IPS-18c (cell line): ENCODE data around the gene LIMK1.

Experiments
- H3K4me3 ChIP-seq: 2 replicates; pipeline ENCODE4 v1.7.0; 2013; ENCODE audit warnings: low read depth, mild to moderate bottlenecking, low read length, moderate library complexity; ENCODE audit not compliant: insufficient read depth
- H3K9me3 ChIP-seq: one replicate; pipeline ENCODE4 v1.6.1; 2013; ENCODE audit warnings: mild to moderate bottlenecking, low read length, moderate library complexity; ENCODE audit not compliant: control insufficient read depth, insufficient read depth

Gene LIMK1

DNA sequence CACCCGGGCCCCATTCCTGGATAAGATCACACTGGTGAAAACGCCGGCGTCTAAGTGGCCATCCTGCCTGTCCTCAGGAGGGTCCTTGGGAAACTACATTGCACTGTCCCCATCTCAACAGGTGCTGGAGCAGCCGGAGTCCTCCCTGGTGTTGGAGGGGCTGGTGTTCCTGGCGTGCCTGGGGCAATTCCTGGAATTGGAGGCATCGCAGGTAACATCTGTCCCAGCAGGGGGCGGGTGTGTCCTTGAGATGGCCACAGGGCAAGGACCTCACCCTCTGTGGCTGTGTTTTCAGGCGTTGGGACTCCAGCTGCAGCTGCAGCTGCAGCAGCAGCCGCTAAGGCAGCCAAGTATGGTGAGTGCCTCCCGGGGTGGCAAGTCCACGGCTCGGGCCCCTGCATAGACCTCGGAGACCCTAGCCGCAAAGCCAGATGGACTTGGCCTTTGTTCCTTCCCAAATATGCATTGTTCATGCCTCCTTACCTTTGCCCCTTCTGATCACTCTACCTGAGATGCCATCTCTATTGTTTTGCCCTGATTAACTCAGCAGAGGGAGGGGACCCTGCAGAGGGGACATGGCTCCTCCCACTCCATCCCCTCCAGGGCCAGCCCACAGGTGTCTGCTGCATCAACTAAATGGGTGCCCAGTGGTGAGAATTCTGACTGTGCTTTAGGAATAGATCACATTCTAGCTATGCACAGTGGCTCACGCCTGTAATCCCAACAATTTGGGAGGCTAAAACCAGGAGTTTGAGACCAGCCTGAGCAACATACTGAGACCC, 31.8 kb upstream of the LIMK1 start:
- no peak overlapping the region for H3K4me3 ChIP-seq
- no peaks in the 10 kb centered on the region for H3K9me3 ChIP-seq

GRCh38 chr7:74052628-74053027, 31.0 kb upstream of the LIMK1 start:
- Histone ChIP-seq H3K4me3 (no peak overlapping the region), H3K9me3 (no peaks in the 10 kb centered on the region)

DNA sequence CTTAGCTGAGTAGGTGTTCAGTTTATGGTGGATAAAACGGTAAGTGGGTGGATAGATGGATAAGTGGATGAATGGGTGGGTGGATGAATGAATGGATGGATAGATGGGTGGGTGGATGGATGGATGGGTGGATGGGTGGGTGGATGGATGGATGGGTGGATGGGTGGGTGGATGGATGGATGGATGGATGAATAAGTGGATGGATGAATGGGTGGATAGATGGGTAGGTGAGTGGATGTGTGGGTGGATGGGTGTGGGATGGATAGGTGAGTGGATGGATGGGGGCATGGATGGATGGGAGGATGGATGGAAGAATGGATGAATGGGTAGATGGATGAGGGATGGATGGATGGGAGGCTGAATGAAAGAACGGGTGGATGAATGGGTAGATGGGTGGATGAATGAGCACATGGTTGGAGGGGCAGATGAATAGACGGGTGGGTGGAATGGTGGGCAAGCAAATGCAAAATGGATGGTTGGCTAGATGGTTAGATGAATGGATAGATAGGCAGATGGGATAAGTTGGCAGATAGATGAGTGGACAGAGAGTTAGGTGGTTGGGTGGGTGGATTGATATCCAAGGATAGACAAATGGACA, 29.9 kb upstream of the LIMK1 start:
- Histone ChIP-seq H3K9me3 (no peaks in the 10 kb centered on the region), H3K4me3 (no peak overlapping the region)

- H3K9me3 ChIP-seq: no peaks in the 10 kb centered on the region
- no peak overlapping the region for H3K4me3 ChIP-seq
These were observed 27.3 kb upstream of the LIMK1 start for GRCh38 chr7:74056096-74056915.

- Histone ChIP-seq H3K4me3 (no peak overlapping the region), H3K9me3 (no peaks in the 10 kb centered on the region)
These were observed 26.2 kb upstream of the LIMK1 start for GRCh38 chr7:74057216-74057925.

DNA sequence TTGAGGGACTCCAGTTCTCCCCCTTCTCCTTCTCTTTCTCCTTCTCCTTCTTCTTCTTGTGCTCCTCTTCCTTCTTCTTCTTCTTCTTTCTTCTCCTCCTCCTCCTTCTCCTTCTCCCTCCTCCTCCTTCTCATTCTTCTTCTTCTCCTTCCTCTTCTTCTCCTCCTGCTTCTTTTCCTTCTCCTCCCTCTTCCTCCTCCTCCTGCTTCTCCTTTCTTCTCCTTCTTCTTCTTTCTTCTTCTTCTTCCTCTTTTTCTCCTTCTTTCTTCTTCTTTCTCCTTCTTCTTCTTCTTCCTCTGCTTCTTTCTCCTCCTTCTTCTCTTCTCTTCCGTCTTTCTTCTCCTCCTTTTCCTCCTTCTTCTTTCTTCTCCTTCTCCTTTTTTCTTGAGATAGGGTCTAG, 25.6 kb upstream of the LIMK1 start:
- H3K9me3 ChIP-seq: no peaks in the 10 kb centered on the region

GRCh38 chr7:74058486-74058885, 25.1 kb upstream of the LIMK1 start:
- H3K4me3 ChIP-seq: no peak overlapping the region

More for the DNA sequence above, 25.6 kb upstream of the LIMK1 start:
- H3K4me3 ChIP-seq: no peak overlapping the region

DNA sequence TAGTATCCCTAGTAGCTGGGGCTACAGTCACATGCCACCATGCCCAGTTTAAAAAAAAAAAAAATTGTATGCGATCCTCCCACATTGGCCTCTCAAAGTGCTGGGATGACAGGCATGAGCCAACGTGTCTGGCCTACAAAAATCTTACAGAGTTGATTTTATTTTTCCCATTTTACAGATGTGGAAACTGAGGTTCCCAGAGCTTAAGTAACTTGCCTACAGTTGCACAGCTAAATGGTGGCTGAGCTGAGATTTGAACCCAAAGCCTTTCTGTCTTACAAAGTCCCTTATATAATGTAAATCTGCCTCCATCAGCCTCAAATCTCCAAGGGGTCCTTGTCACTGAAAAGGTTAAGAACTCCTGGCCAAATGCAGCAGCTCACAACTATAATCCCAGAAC, 24.6 kb upstream of the LIMK1 start:
- no peaks in the 10 kb centered on the region for H3K9me3 ChIP-seq
- H3K4me3 ChIP-seq: no peak overlapping the region

More at GRCh38 chr7:74058486-74058885, 25.1 kb upstream of the LIMK1 start:
- no peaks in the 10 kb centered on the region for H3K9me3 ChIP-seq

GRCh38 chr7:74059681-74060588, 23.7 kb upstream of the LIMK1 start:
- Histone ChIP-seq H3K4me3 (no peak overlapping the region), H3K9me3 (no peaks in the 10 kb centered on the region)

GRCh38 chr7:74061840-74062539, 21.6 kb upstream of the LIMK1 start:
- H3K9me3 ChIP-seq: no peaks in the 10 kb centered on the region
- no peak overlapping the region for H3K4me3 ChIP-seq

DNA sequence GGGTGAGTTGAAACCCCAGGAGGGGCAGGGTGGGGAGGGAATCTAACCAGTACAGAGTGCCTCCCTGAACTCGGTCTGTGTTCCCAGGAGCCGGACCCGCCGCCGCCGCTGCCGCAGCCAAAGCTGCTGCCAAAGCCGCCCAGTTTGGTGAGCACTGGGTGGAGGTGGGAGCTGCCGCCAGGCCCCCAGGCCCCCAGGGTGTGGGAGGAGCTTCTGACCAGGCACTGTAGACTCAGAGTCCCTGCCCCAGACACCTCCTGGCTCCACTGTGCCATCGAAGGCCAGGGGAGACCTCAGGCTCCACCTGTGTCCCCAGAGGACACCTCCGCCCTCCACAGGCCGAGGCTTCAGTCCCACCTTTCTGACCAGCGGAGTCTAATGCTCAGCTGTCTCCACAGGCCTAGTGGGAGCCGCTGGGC, 20.4 kb upstream of the LIMK1 start:
- no peaks in the 10 kb centered on the region for H3K9me3 ChIP-seq

GRCh38 chr7:74063646-74064045, 20.0 kb upstream of the LIMK1 start:
- Histone ChIP-seq H3K9me3 (no peaks in the 10 kb centered on the region), H3K4me3 (no peak overlapping the region)

More for the DNA sequence above, 20.4 kb upstream of the LIMK1 start:
- no peak overlapping the region for H3K4me3 ChIP-seq

DNA sequence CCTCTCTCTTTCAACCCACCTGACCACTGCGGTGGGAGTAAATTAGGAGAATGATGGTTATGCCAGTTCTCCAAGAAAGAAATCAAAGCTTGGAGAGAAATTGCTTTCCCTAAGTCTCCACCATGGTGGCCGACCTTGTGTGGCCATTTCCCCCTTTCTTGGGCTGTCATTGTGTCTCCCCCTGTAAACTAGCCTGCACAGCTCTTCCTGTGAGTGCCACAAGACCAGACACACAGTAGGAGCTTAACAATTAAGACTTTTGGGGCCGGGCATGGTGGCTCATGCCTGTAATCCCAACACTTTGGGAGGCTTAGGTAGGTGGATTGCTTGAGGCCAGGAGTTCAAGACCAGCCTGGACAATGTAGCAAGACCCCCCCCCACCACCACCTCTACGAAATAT, 18.9 kb upstream of the LIMK1 start:
- Histone ChIP-seq H3K9me3 (no peaks in the 10 kb centered on the region), H3K4me3 (no peak overlapping the region)

- Histone ChIP-seq H3K4me3 (no peak overlapping the region), H3K9me3 (no peaks in the 10 kb centered on the region)
These were observed 17.0 kb upstream of the LIMK1 start for GRCh38 chr7:74066626-74067025.

GRCh38 chr7:74068378-74069085, 15.1 kb upstream of the LIMK1 start:
- no peaks in the 10 kb centered on the region for H3K9me3 ChIP-seq
- H3K4me3 ChIP-seq: no peak overlapping the region
